Stimulated activated CD4-positive, alpha-beta T cell treated with anti-CD3 and anti-CD28 coated beads, Interleukin-15, amount 100 ng/mL, for 1 hour (primary cell): ENCODE measurements around the gene ACAP2.
"Not testable (repeated sequence)": the region's sequence is repeated elsewhere in the genome, so short reads cannot be mapped to it uniquely, and the experiment has no call there.

Experiments used
- DNase-seq, 2 donors: peaks; one replicate each; pipeline ENCODE4 v3.0.0-alpha.2; 2020; ENCODE audit warnings: low read depth in 1 of 2, low spot score in 1 of 2

The ACAP2 gene

DNA sequence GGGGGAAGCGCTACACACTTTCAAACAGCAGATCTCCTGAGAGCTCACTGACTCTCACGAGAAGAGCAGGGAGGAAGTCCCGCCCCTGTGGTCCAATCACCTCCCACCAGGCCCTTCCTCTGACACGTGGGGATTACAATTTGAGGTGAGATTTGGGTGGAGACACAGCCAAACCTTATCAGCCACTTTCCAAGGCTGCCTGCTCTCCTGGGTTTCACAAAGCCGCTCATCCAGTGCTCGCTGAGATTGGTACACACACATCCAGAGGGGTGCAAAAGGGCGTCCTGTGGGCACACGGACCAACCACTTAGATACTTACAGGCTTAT, 195.0 kb downstream of the ACAP2 start:
- DNase-seq, result no peak

DNA sequence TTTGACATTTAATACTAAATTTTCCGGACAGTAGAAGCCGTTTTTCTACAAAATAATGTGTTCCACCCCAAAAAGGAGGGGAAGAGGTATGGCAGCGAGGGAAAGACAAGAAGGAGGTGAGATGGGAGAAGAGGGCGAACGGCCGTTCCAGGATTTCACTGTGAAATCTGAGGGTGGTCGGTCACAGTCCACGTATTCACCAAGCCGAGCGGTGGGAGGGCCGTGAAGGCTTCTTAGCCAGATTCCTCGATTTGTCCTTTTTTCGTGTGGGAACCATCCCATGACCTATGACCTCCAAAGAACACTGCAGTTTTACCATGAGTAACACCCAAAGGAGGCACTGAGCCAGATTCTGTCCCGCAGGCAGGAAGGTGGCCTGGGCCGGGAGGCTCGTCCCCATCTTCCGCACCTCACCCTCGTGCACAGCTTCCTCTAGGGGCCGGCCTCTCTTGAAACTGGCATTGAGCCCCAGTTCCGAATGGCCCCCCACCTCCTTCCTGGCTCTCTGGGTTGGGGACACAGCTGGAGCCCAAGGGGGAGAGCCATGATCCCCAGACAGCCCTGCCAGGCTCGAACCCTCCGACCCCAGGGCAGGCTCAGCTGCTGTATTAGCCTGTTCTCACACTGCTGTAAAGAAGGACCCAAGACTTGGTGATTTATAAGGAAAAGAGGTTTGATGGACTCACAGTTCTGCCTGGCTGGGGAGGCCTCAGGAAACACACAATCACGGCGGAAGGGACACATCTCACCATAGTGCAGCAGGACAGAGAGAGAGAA, 195.5 kb downstream of the ACAP2 start:
- no peak for DNase-seq

DNA sequence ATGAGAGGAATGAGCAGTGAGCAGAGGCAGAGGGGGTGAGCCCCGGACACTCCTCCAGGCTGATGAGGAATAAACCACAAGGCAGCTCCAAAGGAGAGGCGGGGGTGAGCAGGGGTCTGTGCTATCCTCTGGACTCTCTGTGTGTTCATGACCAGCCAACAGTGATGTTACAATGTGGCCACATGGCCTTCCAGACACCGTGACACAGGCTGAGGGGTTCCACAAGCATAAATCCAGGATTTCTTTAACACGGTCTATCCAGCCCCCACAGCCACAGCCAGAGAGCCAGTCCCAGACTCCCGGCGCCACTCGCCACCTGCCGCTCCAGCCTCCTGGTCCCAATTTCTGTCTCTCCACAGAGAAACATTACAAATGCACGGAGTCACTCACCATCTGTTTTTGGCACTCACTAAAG, 196.2 kb downstream of the ACAP2 start:
- DNase-seq, result no peak

DNA sequence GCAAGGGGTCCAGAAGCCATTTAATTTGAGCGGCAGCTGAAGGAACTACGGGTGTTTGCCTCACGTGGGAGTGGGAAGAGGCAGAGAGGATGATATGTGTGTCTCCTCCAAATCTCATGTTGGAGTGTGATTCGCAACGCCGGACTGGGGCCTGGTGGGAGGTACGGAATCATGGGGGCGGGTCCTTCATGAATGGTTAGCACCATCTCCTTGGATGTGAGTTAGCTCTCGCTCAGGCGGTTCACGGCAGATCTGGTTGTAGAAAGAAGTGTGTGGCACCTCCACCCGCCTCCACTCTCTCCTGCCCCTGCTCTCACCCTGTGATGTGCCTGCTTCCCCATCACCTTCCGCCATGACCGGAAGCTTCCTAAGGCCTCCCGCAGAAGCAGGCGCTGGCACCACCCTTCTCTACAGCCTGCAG, 197.3 kb downstream of the ACAP2 start:
- DNase-seq, result no peak

DNA sequence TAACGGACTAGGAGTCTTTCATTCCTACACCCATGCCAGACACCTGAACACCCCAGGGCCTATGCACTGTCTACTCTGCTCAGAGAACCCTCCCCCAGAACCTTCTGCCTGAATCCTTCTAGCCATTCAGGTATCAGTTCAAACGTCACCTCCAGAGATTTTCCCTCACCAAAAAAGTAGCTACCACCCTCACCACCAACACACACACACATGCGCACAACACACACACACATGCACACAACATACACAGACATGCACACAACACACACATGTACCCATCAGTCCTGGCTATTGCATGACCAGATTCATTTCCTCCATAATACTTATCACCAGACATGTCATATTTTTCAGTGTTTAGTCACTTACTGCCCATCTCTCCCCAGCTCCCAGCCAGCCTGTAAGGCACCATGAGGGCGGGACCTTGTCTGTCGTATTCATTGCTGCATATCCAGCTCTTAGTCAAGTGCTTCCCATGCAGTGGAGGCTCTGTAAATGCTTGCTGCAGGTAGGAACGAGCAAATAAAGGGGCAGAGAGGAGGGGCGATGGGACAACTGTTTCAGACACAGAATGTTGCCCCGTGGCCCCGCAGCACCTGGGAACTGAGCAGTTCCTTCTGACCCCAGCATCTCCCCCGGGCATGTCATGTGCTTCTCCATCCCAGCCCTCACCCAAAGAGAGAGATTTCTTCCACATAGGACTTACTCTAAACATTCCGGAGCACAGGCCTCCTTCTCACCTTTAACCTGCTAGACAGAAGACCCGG, 201.0 kb downstream of the ACAP2 start:
- DNase-seq, result no peak

DNA sequence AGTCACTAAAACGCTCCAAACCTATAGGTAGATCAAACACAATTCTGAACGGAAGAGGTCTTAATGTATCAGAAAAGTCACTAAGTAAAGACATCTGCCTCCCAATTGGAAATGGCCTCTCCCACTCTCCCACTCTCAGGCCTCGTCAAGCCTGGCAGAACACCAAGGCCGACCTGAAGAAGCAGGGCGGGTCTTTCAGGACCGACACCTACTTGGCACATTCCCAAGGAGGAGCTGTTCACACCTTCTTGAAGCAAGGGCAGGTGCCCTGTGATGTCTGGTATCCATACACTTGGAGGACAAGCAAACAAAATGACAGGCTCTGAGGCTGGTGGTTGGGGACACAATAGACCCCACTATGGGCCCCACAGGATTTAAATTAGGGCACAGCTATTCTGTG, 201.9 kb downstream of the ACAP2 start:
- DNase-seq, result no peak

DNA sequence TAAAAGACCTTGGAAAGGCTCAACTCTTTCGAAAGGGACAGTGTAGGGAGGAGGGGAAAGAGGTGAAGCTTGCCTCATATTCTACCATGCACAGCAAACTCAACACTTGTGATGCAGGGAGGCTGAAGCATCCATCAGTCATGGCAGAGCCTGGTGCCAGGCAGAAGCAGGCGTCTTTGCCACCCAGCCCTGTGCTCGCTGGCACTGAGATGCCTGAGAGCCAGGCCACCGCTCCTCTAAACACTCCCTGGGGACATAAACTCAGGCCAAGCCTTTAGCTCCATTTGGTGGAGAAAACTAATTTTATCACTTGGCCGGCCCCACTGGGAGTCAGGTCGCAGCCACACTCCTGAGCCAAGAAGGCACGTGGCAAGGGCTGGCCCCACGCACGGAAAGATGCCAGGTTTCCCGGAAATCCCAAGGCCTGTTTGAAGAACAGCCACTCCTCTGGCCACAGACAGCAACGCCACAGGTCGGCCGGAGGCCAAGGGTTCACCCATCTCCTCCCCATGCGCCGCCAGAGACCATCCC, 202.6 kb downstream of the ACAP2 start:
- DNase-seq, result no peak

DNA sequence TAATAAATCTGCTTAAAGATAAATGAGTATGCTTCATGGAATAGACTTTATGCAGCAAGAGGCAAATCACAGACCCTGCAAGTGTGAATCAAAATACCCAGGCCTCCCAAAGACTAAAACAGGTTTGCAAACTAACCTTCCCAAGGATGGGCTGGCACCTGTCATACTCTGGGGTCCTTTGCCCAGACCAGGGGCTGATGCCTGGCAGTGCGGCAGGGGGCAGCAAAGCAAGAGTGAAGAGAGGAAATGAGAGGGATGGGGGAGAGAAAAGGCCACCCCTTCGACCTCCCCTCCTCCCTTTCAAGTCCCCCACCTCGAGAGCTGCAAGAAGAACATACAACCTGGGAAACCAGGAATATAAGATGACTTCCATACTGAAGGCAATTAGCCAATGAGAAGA, 203.7 kb downstream of the ACAP2 start:
- no peak for DNase-seq

DNA sequence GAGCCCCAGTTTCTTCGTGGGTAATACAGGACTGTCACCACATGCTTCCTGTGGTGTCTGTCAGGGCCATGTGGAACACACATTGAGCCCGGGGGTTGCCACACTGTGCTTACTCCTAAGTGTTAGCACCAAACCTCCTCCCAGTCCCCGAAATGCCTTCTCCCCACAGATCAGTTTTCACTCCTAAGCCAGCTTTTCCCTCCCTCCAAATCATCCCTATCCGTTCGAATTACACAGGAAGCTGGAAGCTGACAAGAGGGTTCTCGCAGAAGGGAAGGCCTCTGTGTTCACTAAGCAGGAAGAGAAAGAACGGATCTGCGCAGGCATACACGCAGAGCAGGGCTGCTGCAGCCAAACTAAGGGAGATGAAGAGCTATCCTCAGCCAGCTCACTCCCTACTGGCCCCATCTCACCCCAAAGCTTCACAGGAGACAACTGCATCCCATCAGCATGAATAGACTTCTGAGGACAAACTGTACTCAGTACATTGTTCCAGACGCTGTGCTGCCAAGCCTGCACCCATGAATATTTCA, 204.2 kb downstream of the ACAP2 start:
- no peak for DNase-seq

DNA sequence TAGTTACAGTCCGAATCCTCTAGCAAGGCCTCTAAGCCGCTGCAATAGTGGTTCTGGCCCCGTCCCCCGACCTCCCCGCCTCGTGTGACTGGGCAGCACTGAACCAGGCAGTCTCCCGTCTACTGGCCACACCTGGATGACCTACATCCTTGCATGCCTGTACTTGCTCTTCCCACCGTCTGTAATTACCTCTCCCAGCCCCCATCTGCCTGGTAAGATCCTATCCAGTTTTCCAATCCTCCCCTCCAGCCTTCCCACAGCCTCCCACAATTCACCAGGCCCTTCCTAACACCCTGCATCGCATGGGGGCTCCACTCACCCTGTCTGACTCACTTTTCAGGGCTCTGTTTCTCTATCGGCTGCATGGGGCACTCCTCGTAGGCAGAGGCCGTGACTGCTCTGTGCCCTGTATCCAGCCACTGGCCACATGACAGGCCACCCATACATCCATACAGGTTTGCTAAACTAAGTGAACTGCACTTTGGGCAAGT, 204.7 kb downstream of the ACAP2 start:
- DNase-seq, result no peak

DNA sequence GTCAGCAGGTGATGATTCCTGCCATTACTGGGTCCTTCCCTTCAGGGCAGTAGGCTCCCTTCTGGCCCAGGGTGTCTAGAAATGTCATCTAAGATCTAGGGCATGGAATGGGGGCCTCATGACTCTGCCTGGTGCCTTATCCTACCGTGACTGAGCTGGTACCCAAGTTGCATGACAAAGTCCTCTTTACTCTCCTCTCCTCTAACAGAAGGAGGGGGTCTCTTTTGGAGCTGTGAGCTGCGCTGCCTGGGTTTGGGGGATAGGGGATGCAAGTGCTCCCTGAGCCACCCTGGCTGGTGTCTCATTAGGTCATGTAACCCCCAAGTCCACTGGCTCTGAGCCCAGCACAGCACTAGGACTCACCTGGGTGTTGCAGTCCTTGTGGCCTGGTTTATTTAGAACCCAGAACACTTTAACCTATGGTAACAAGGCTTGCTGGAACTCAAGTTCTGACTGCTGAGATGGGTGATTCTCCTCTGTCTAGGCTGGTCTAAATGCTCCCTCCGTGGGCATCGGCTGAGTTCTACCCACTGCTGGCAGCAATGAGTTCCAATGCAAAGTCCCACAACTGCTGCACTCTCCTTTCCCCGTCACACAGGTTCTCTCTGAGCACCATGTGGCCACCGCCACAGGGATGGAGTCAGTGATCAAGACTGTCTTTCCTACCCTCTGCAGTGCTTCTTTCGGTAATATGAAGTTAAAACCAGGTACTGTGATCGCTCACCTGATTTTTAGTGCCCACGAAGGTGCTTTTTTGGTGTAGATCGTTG, 205.8 kb downstream of the ACAP2 start:
- no peak for DNase-seq

DNA sequence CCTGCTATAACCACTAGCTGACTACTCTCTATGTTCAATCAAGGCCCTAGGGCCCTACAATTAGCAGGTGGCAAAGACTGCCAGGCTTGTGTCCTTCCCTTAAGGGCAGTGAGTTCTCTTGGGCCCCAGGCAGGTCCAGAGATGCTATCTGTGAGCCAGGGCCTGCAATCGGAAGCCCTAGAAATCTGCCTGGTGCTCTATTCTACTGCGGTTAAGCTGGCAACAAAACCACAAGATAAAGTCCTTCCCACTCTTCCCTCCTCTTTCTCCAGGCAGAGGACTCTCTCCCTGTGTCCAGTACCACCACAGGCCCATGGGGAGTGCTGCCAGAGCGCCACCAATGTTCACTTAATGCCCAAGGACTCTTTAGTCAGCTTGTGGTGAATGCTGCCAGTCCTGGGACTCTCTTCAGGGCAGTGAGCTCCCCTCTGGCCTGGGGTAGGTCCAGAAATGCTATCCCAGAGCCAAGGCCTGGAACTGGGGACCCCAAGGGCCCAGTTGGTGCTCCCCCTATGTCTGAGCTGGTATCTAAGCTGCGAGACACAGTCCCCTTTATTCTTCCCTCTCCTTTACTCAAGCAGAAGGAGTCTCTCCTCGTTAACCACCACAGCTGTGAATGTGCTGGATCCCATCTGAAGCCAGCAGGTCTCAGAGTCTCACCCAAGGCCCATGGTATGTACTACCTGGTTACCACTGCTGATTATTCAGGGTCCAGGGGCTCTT, 206.6 kb downstream of the ACAP2 start:
- no peak for DNase-seq

DNA sequence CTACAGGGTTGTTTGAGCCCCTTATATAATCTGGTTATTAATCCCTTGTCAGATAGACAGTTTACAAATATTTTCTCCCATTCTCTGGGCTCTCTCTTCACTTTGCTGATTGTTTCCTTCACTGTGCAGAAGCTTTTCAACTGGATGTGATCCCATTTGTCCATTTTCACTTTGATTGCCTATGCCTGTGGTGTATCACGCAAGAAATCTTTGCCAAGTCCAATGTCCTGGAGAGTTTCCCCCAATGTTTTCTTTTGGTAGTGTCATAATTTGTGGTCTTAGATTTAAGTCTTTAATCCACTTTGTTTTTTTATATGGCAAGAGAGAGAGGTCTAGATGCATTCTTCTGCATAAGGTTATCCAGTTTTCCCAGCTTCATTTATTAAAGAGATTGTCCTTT, 212.6 kb downstream of the ACAP2 start:
- DNase-seq, result no peak

DNA sequence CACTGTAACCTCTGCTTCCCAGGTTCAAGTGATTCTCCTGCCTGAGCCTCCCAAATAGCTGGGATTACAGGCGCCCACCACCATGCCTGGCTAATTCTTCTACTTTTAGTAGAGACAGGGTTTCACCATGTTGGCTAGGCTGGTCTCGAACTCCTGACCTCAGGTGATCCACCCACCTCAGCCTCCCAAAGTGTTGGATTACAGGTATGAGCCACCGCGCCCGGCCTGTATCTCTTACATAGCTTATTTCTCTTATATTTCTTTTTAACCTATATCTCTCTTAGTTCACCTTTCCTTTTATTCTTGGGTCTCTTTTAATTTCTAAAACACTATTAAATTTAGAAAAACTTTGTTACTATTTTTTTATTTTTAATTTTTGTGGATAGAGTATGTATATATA, 213.9 kb downstream of the ACAP2 start:
- not testable (repeated sequence) for DNase-seq

DNA sequence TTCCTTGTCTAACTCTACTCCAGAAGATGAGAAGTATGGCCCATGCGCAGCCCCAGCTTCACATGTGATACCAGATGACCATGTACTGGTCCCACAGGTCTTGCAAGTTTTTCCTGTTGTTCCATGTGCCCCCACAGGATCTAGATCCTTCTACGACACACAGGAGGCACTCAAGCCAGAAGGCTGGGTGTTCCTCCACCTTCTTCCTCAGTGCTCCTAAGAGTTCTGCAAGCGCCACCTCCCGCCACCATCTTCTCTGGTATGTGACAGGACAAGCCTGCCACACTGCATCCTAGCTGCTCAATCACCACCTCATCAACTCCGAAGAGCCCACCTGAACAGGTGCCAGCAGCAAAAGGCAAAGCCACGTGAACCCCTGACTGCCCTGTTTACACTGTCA, 214.9 kb downstream of the ACAP2 start:
- DNase-seq, result no peak

DNA sequence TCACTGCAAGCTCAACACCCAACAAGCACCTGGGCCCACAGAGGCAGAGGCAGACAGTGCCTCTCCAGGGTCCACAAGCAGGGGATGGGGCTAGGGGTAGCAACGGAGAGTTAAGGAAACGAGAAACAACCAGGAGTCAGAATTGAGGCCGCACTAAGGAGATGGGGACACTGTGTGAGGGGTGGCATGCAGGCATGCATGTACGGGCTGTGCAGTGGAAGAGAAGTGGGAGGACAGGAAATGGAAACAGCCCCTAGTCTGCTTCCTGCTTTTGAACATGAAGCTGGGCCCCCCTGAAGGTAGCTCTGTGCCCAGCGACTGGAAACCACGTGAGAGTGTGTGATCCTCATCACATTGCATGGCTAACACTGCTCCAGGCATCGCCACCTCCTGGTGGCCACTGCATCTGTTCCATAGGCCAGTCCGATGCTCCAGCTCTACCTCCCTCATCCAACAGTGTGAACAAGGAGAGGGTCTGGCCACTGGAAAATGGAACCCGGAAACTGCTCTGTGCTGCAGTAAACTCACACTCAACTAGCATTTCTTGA, 215.8 kb downstream of the ACAP2 start:
- no peak for DNase-seq

DNA sequence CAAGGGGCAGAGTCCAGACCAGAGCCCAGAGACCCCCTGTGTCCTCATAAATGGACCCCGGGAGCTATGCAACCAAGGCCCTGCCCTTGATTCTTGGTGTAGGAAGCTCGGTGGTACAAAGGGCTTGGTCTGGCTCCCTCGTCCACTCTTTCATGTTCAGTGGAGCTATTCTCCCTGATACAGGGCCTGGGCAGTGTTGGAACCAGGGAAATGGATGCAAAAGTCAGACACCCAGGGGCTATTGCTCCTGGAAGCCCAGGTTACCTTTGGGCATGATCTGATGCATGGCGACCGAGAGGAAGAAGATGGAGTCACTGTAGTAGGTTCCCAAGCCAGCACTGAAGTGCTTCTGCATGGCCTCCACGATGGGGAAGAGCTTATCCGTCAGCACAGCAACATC, 216.4 kb downstream of the ACAP2 start:
- DNase-seq, result no peak

DNA sequence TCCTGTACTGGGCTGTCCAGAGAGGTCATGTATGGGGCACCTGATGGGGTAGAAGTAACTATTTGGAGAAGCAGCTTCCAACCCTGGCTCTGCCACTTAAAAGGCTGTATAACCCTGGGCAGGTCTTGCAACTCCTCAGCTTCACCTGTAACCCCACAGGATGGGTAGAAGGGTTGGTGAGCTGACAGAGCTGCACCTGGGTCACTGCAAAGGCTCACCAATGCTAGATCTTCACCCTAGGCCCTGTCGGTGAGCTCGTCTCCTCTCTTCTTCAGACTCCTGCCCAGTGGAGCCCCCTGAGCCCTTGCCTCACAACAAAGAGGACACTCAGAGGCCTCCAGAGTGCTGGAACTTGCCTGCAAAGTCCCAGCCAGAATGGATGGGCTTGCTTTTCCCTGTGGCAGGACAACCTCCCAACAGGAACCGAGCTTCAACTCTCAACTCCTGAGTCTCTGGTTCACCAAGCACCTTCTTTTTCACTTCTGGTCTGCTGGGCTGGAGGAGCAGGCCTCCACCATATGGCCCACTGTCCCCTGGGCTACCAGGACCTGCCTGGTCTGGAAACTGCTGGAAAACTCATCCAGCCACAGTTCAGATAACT, 217.7 kb downstream of the ACAP2 start:
- no peak for DNase-seq
